Stimulated activated memory B cell treated with anti-CD40 and anti-IgM and Interleukin-4, amounts not matched to agents 10 μg/mL and 1 μg/mL and 100 μg/mL, for 72 hours (primary cell): ENCODE results near the gene RUSF1.
A peak's percentile ranks its signal among the peaks of the same experiment; 100 is the strongest.

Source experiments
- ATAC-seq: fragments of 150-1000 bp; cut with Tn5 transposase; 2 replicates; pipeline ENCODE4 v1.10.0; 2021
- H3K27ac Mint-ChIP-seq: one replicate; pipeline ENCODE4 v1.8.0; 2022; ENCODE audit warnings: mild to moderate bottlenecking, mixed read lengths
- H3K27me3 Mint-ChIP-seq: one replicate; pipeline ENCODE4 v1.8.0; 2022; ENCODE audit warnings: mixed read lengths
- H3K36me3 Mint-ChIP-seq: one replicate; pipeline ENCODE4 v1.8.0; 2022; ENCODE audit warnings: mixed read lengths
- H3K4me1 Mint-ChIP-seq: one replicate; pipeline ENCODE4 v1.8.0; 2022; ENCODE audit warnings: mixed read lengths
- H3K4me3 Mint-ChIP-seq: one replicate; pipeline ENCODE4 v1.8.0; 2022; ENCODE audit warnings: mild to moderate bottlenecking, moderate library complexity, mixed read lengths
- H3K9me3 Mint-ChIP-seq: one replicate; pipeline ENCODE4 v1.8.0; 2022; ENCODE audit warnings: mixed read lengths

RUSF1 gene

GRCh38 chr16:31501226-31501965, 6.8 kb downstream of the RUSF1 start:
- Mint-ChIP-seq H3K36me3 (peaks cover 33% of the 10 kb centered on the region), H3K9me3 (no peaks in the 10 kb centered on the region), H3K4me1 (peaks cover 12% of the 10 kb centered on the region), H3K27ac (no peak overlapping the region), H3K4me3 (no peak overlapping the region), H3K27me3 (no peaks in the 10 kb centered on the region)
- ATAC-seq: no peak

- H3K4me3 Mint-ChIP-seq: no peak overlapping the region
- no peak for ATAC-seq
- H3K27ac Mint-ChIP-seq: no peak overlapping the region
- H3K9me3 Mint-ChIP-seq: no peaks in the 10 kb centered on the region
- peaks cover under 1% of the 10 kb centered on the region for H3K4me1 Mint-ChIP-seq
- peaks cover 32% of the 10 kb centered on the region for H3K36me3 Mint-ChIP-seq
- no peaks in the 10 kb centered on the region for H3K27me3 Mint-ChIP-seq
Measured at GRCh38 chr16:31499928-31500327, 8.3 kb downstream of the RUSF1 start.

- peaks cover 37% of the 10 kb centered on the region for H3K36me3 Mint-ChIP-seq
- H3K27me3 Mint-ChIP-seq: no peaks in the 10 kb centered on the region
- H3K9me3 Mint-ChIP-seq: no peaks in the 10 kb centered on the region
- no peak overlapping the region for H3K4me3 Mint-ChIP-seq
- H3K4me1 Mint-ChIP-seq: no peaks in the 10 kb centered on the region
- no peak for ATAC-seq
- no peak overlapping the region for H3K27ac Mint-ChIP-seq
Measured at GRCh38 chr16:31498493-31498892, 9.7 kb downstream of the RUSF1 start.

GRCh38 chr16:31496670-31497069, 11.5 kb downstream of the RUSF1 start:
- Mint-ChIP-seq H3K27me3 (no peaks in the 10 kb centered on the region), H3K4me3 (no peak overlapping the region), H3K4me1 (no peaks in the 10 kb centered on the region), H3K9me3 (no peaks in the 10 kb centered on the region), H3K27ac (no peak overlapping the region), H3K36me3 (peaks cover 53% of the 10 kb centered on the region)
- no peak for ATAC-seq

- no peak overlapping the region for H3K4me3 Mint-ChIP-seq
- no peak for ATAC-seq
- no peaks in the 10 kb centered on the region for H3K4me1 Mint-ChIP-seq
- peaks cover 52% of the 10 kb centered on the region for H3K36me3 Mint-ChIP-seq
- no peaks in the 10 kb centered on the region for H3K27me3 Mint-ChIP-seq
- H3K9me3 Mint-ChIP-seq: no peaks in the 10 kb centered on the region
- H3K27ac Mint-ChIP-seq: no peak overlapping the region
Measured at GRCh38 chr16:31493506-31494125, 14.6 kb downstream of the RUSF1 start.

GRCh38 chr16:31491778-31492418, 16.3 kb downstream of the RUSF1 start:
- H3K27me3 Mint-ChIP-seq: no peaks in the 10 kb centered on the region
- no peak for ATAC-seq
- no peaks in the 10 kb centered on the region for H3K9me3 Mint-ChIP-seq
- no peak overlapping the region for H3K4me3 Mint-ChIP-seq
- peaks cover 9% of the 10 kb centered on the region for H3K4me1 Mint-ChIP-seq
- H3K36me3 Mint-ChIP-seq: peaks cover 39% of the 10 kb centered on the region
- H3K27ac Mint-ChIP-seq: no peak overlapping the region

- no peaks in the 10 kb centered on the region for H3K9me3 Mint-ChIP-seq
- peaks cover 9% of the 10 kb centered on the region for H3K4me1 Mint-ChIP-seq
- no peak overlapping the region for H3K27ac Mint-ChIP-seq
- H3K4me3 Mint-ChIP-seq: no peak overlapping the region
- no peak for ATAC-seq
- H3K27me3 Mint-ChIP-seq: peaks cover 14% of the 10 kb centered on the region
- peaks cover 34% of the 10 kb centered on the region for H3K36me3 Mint-ChIP-seq
Measured at GRCh38 chr16:31489616-31490584, 18.3 kb downstream of the RUSF1 start.

GRCh38 chr16:31489298-31489564, 19.0 kb downstream of the RUSF1 start:
- no peak for ATAC-seq
- H3K36me3 Mint-ChIP-seq: peaks cover 32% of the 10 kb centered on the region
- H3K27me3 Mint-ChIP-seq: peaks cover 20% of the 10 kb centered on the region
- H3K27ac Mint-ChIP-seq: no peak overlapping the region
- H3K4me1 Mint-ChIP-seq: peaks cover 9% of the 10 kb centered on the region
- H3K9me3 Mint-ChIP-seq: no peaks in the 10 kb centered on the region
- peak overlapping the region; percentile 43 for H3K4me3 Mint-ChIP-seq

- Mint-ChIP-seq H3K27me3 (peaks cover 22% of the 10 kb centered on the region), H3K4me1 (peaks cover 9% of the 10 kb centered on the region), H3K27ac (no peak overlapping the region)
Measured at GRCh38 chr16:31488468-31489297, 19.5 kb downstream of the RUSF1 start.

GRCh38 chr16:31487720-31488467, 20.3 kb downstream of the RUSF1 start:
- peak; percentile 90 for ATAC-seq
- peaks cover 23% of the 10 kb centered on the region for H3K36me3 Mint-ChIP-seq

More at GRCh38 chr16:31488468-31489297, 19.5 kb downstream of the RUSF1 start:
- no peaks in the 10 kb centered on the region for H3K9me3 Mint-ChIP-seq
- H3K36me3 Mint-ChIP-seq: peaks cover 31% of the 10 kb centered on the region
- ATAC-seq: no peak
- H3K4me3 Mint-ChIP-seq: peak overlapping the region; percentile 43

GRCh38 chr16:31487071-31487719, 21.0 kb downstream of the RUSF1 start:
- Mint-ChIP-seq H3K9me3 (no peaks in the 10 kb centered on the region), H3K27me3 (peaks cover 30% of the 10 kb centered on the region), H3K4me1 (peaks cover 9% of the 10 kb centered on the region), H3K27ac (peak overlapping the region; percentile 59), H3K4me3 (peak overlapping the region; percentile 91), H3K36me3 (peaks cover 17% of the 10 kb centered on the region)
- ATAC-seq: no peak

More at GRCh38 chr16:31487720-31488467, 20.3 kb downstream of the RUSF1 start:
- H3K27ac Mint-ChIP-seq: peak overlapping the region; percentile 59
- H3K27me3 Mint-ChIP-seq: peaks cover 23% of the 10 kb centered on the region
- H3K4me1 Mint-ChIP-seq: peaks cover 9% of the 10 kb centered on the region
- H3K9me3 Mint-ChIP-seq: no peaks in the 10 kb centered on the region
- peak overlapping the region; percentile 91 for H3K4me3 Mint-ChIP-seq

GRCh38 chr16:31486045-31486444, 22.1 kb downstream of the RUSF1 start:
- Mint-ChIP-seq H3K27ac (no peak overlapping the region), H3K4me3 (peak overlapping the region; percentile 29)

GRCh38 chr16:31485571-31485970, 22.6 kb downstream of the RUSF1 start:
- peaks cover 10% of the 10 kb centered on the region for H3K36me3 Mint-ChIP-seq
- H3K9me3 Mint-ChIP-seq: no peaks in the 10 kb centered on the region
- peak overlapping the region; percentile 29 for H3K4me3 Mint-ChIP-seq

More at GRCh38 chr16:31486045-31486444, 22.1 kb downstream of the RUSF1 start:
- ATAC-seq: no peak
- Mint-ChIP-seq H3K9me3 (no peaks in the 10 kb centered on the region), H3K4me1 (peaks cover 9% of the 10 kb centered on the region), H3K36me3 (peaks cover 14% of the 10 kb centered on the region), H3K27me3 (peaks cover 34% of the 10 kb centered on the region)

More at GRCh38 chr16:31485571-31485970, 22.6 kb downstream of the RUSF1 start:
- Mint-ChIP-seq H3K4me1 (peaks cover 9% of the 10 kb centered on the region), H3K27me3 (peaks cover 34% of the 10 kb centered on the region), H3K27ac (no peak overlapping the region)
- ATAC-seq: no peak
